IMR-90 (cell line): ENCODE results near the gene PPP6R3. TPM values are rescaled to one million over a fixed set of nuclear protein-coding genes. Genes with fewer than 3 reads are reported as not detected.

ENCODE experiments used
- ATAC-seq: fragments of 200-7000 bp; cut with Tn5 transposase; 2 replicates; pipeline ENCODE4 v1.9.1; 2020; ENCODE audit warnings: low read depth, mild to moderate bottlenecking, moderate library complexity
- BruUV-seq: library from RNA; stranded (reverse); fragments of 400-500 nt; replicated peaks from 2 replicates; lab custom pipeline; 2021; lab: Mats Ljungman, UMichigan
- CTCF ChIA-PET: fragments of 300-600 bp; formaldehyde crosslinking; extraction: SDS; loops from one replicate; lab custom pipeline; 2021; ENCODE audit warnings: antibody characterized with exemption; lab: Yijun Ruan, JAX
- POLR2A ChIA-PET: fragments of 300-600 bp; sonication (Branson Sonifier 250); formaldehyde crosslinking; loops from one replicate; lab custom pipeline; 2022; ENCODE audit warnings: antibody characterized with exemption; ENCODE audit not compliant: unreplicated experiment; lab: Charles Lee
- DNase-seq: peaks from one replicate; pipeline ENCODE4 v3.0.0; 2013
- H2AFZ ChIP-seq: replicated peaks from 2 replicates; pipeline ENCODE3; 2013; ENCODE audit warnings: low read length, mild to moderate bottlenecking; ENCODE audit not compliant: poor library complexity
- H2AK5ac ChIP-seq: 2 replicates; pipeline ENCODE4 v1.6.1; 2013; ENCODE audit warnings: low read depth, low read length, inconsistent platforms
- H2AK9ac ChIP-seq: replicated peaks from 2 replicates; pipeline ENCODE3; 2013; ENCODE audit warnings: mild to moderate bottlenecking, low read depth, low read length, moderate library complexity; ENCODE audit not compliant: poor library complexity
- H2BK120ac ChIP-seq: 2 replicates; pipeline ENCODE4 v1.6.1; 2013; ENCODE audit warnings: low read depth, low read length, inconsistent platforms
- H2BK15ac ChIP-seq: 3 replicates; pipeline ENCODE4 v1.6.1; 2013; ENCODE audit warnings: low read depth, low read length, inconsistent platforms
- H2BK20ac ChIP-seq: 2 replicates; pipeline ENCODE4 v1.6.1; 2013; ENCODE audit warnings: low read depth, mild to moderate bottlenecking, inconsistent platforms, low read length, moderate library complexity
- H2BK5ac ChIP-seq: 2 replicates; pipeline ENCODE4 v1.6.1; 2013; ENCODE audit warnings: mild to moderate bottlenecking, low read depth, low read length, inconsistent platforms; ENCODE audit not compliant: poor library complexity, severe bottlenecking
- H3K14ac ChIP-seq: replicated peaks from 2 replicates; pipeline ENCODE4 v1.6.1; 2013; ENCODE audit warnings: low read depth, low read length, inconsistent platforms
- H3K18ac ChIP-seq: 2 replicates; pipeline ENCODE4 v1.6.1; 2013; ENCODE audit warnings: low read depth, low read length, control low read depth
- H3K23ac ChIP-seq: 2 replicates; pipeline ENCODE4 v1.6.1; 2013; ENCODE audit warnings: low read depth, low read length, inconsistent platforms
- H3K27ac ChIP-seq: 2 replicates; pipeline ENCODE4 v1.5.1; 2013; ENCODE audit warnings: mild to moderate bottlenecking, control low read depth, low read length; ENCODE audit not compliant: insufficient read depth
- H3K27me3 ChIP-seq: 2 replicates; pipeline ENCODE4 v1.6.1; 2013; ENCODE audit warnings: low read length; ENCODE audit not compliant: control insufficient read depth, insufficient read depth
- H3K36me3 ChIP-seq: 2 replicates; pipeline ENCODE4 v1.6.1; 2013; ENCODE audit warnings: low read length, mixed read lengths; ENCODE audit not compliant: control insufficient read depth, insufficient read depth
- H3K4ac ChIP-seq: 2 replicates; pipeline ENCODE4 v1.6.1; 2013; ENCODE audit warnings: low read depth, low read length, inconsistent platforms
- H3K4me1 ChIP-seq: 2 replicates; pipeline ENCODE4 v1.6.1; 2013; ENCODE audit warnings: low read length, mixed read lengths; ENCODE audit not compliant: control insufficient read depth, insufficient read depth
- H3K4me2 ChIP-seq: 2 replicates; pipeline ENCODE4 v1.6.1; 2013; ENCODE audit warnings: low read depth, mild to moderate bottlenecking, control low read depth, low read length, moderate library complexity
- H3K4me3 ChIP-seq: 2 replicates; pipeline ENCODE4 v1.5.1; 2013; ENCODE audit warnings: low read depth, mild to moderate bottlenecking, control low read depth, low read length, moderate library complexity; ENCODE audit not compliant: insufficient read depth
- H3K56ac ChIP-seq: 2 replicates; pipeline ENCODE4 v1.6.1; 2013; ENCODE audit warnings: low read length, inconsistent platforms; ENCODE audit not compliant: insufficient read depth; ENCODE audit errors: extremely low read depth
- H3K79me1 ChIP-seq, 2 experiments: 2 replicates each; pipeline ENCODE4 v1.6.1; 2013; ENCODE audit warnings: low read length in 2 of 2, inconsistent platforms in 1 of 2, low read depth in 1 of 2
- H3K9ac ChIP-seq: 2 replicates; pipeline ENCODE4 v1.6.1; 2013; ENCODE audit warnings: low read depth, low read length, control low read depth
- H3K9me1 ChIP-seq: 2 replicates; pipeline ENCODE4 v1.6.1; 2013; ENCODE audit warnings: low read length, inconsistent platforms; ENCODE audit not compliant: insufficient read depth
- H3K9me3 ChIP-seq: 2 replicates; pipeline ENCODE4 v1.6.1; 2013; ENCODE audit warnings: low read length; ENCODE audit not compliant: control insufficient read depth, insufficient read depth
- H4K20me1 ChIP-seq: 2 replicates; pipeline ENCODE4 v1.6.1; 2013; ENCODE audit warnings: low read length, inconsistent platforms; ENCODE audit not compliant: insufficient read depth
- H4K5ac ChIP-seq: 2 replicates; pipeline ENCODE4 v1.6.1; 2013; ENCODE audit warnings: mild to moderate bottlenecking, low read depth, low read length, control low read depth
- H4K8ac ChIP-seq, 2 experiments: 2 replicates each; pipeline ENCODE4 v1.6.1; 2013; ENCODE audit warnings: low read depth in 2 of 2, low read length in 2 of 2, control low read depth in 1 of 2, inconsistent platforms in 1 of 2
- H4K91ac ChIP-seq: 2 replicates; pipeline ENCODE4 v1.6.1; 2013; ENCODE audit warnings: low read depth, low read length, inconsistent platforms; ENCODE audit not compliant: insufficient read depth
- MAZ ChIP-seq: IDR thresholded peaks from 2 replicates; pipeline ENCODE4 v1.6.1; 2012; ENCODE audit warnings: low read depth, mild to moderate bottlenecking, low read length, improper control_type of control experiment, moderate library complexity, borderline replicate concordance
- POLR2A ChIP-seq: IDR thresholded peaks from 2 replicates; pipeline ENCODE4 v1.6.1; 2012; ENCODE audit warnings: mild to moderate bottlenecking, low read depth, low read length
- USF2 ChIP-seq: fragments of 150-350 bp; IDR thresholded peaks from 2 replicates; pipeline ENCODE4 v1.6.1; 2017; ENCODE audit warnings: mild to moderate bottlenecking, antibody characterized with exemption, low read length, low read depth
- WGBS, 2 experiments: methylation state at CpG; one replicate each; pipeline versions ENCODE4 v1.1.5 to v1.1.7; 2013; ENCODE audit warnings: missing lambda C conversion rate in 2 of 2; ENCODE audit not compliant: insufficient read length in 1 of 2; ENCODE audit errors: extremely low coverage in 2 of 2; 5-methylcytosine and 5-hydroxymethylcytosine counted together
- dilution Hi-C: fragments of 300-500 bp; cut with HindIII; formaldehyde crosslinking; loops from one replicate; pipeline ENCODE4 v1.14.3; 2018; ENCODE audit warnings: low sequenced_read_pairs; ENCODE audit not compliant: unreplicated experiment
- in situ Hi-C: fragments of 300-500 bp; cut with MboI; formaldehyde crosslinking; loops from 3 replicates; pipeline ENCODE4 v1.14.3; 2019; ENCODE audit warnings: low sequenced_read_pairs, inconsistent platforms, mixed read lengths
- intact Hi-C: fragments of 100-400 bp; cut with micrococcal nuclease; formaldehyde crosslinking; loops from 2 replicates; pipeline ENCODE4 v1.10.0; 2022
- polyA plus RNA-seq, 3 experiments: library from polyadenylated mRNA; depleted of rRNA; stranded (reverse); fragments of >200 nt; gene quantifications; 2 replicates each; pipeline ENCODE4 v1.2.3, GENCODE V29; 2012; ENCODE audit warnings: low replicate concordance in 1 of 3
- total RNA-seq: library from RNA; depleted of rRNA; stranded (reverse); fragments of >200 nt; gene quantifications from 2 replicates; pipeline ENCODE4 v1.2.3, GENCODE V29; 2012

Gene PPP6R3
- total and polyA plus RNA-seq, 2 of the 4 experiments (the other 2 are of a cell fraction) = 29.0 to 123 TPM

- no peak overlapping the region for H3K27ac ChIP-seq
- TF ChIP-seq POLR2A (no peak), USF2 (no peak), MAZ (no peak)
- dilution Hi-C loops (no loop called here), intact Hi-C loops (loop anchor here (5.0 kb wide), 1 partner anchor 35 kb away; no protein-coding TSS in a partner anchor), in situ Hi-C loops (no loop called here)
- no peak overlapping the region for H2BK15ac ChIP-seq
- H3K14ac ChIP-seq = no peak overlapping the region
- H3K56ac ChIP-seq = no peak overlapping the region
- no peak overlapping the region for H2BK20ac ChIP-seq
- no peak overlapping the region for H2AK9ac ChIP-seq
- H3K36me3 ChIP-seq = peaks cover 31% of the 10 kb centered on the region
- peaks cover 51 to 79% of the 10 kb centered on the region in 2 experiments for H3K79me1 ChIP-seq
- H4K8ac ChIP-seq = no peak overlapping the region
- no peak overlapping the region for H4K5ac ChIP-seq
- H3K4me3 ChIP-seq = no peak overlapping the region
- WGBS, 2 experiments = no CpG with 5 or more reads among the region's 4 CpGs
- no peak overlapping the region for H2BK120ac ChIP-seq
- ChIA-PET POLR2A (no interaction called here), CTCF (interaction anchor here (0.9 to 1.2 kb wide), 2 partner anchors 13 to 18 kb away, joined by 3 to 4 read pairs; no protein-coding TSS in a partner anchor)
- H3K4ac ChIP-seq = no peak overlapping the region
- peak; percentile 18 for DNase-seq
- H3K18ac ChIP-seq = no peak overlapping the region
- H3K23ac ChIP-seq = no peak overlapping the region
- H2AFZ ChIP-seq = no peak overlapping the region
- no peak overlapping the region for H2BK5ac ChIP-seq
- no peak; the same call in 1 of the 2 replicates for ATAC-seq
- no peak overlapping the region for H2AK5ac ChIP-seq
- H3K4me1 ChIP-seq = no peaks in the 10 kb centered on the region
- H4K91ac ChIP-seq = no peak overlapping the region
- peaks cover 45% of the 10 kb centered on the region for H4K20me1 ChIP-seq
- peaks cover 8% of the 10 kb centered on the region; the same call in 1 of the 2 replicates for H3K9me1 ChIP-seq
- no peaks in the 10 kb centered on the region for H3K9me3 ChIP-seq
- H3K27me3 ChIP-seq = no peaks in the 10 kb centered on the region
- no peak overlapping the region for H3K9ac ChIP-seq
- H3K4me2 ChIP-seq = no peak overlapping the region
- no TSS peak for BruUV-seq
Observed at GRCh38 chr11:68521969-68522652, 61.6 kb downstream of the PPP6R3 start.
